ENCODE results near the gene CDH4. TPM values are rescaled to one million over a fixed set of nuclear protein-coding genes. Genes with fewer than 3 reads are reported as not detected.

The CDH4 gene
- total and polyA plus RNA-seq, 9 of the 15 experiments (the other 6 are each of a cell fraction or from before 2014, with no cell fraction given) = 0.04 TPM; not detected in 8

DNA sequence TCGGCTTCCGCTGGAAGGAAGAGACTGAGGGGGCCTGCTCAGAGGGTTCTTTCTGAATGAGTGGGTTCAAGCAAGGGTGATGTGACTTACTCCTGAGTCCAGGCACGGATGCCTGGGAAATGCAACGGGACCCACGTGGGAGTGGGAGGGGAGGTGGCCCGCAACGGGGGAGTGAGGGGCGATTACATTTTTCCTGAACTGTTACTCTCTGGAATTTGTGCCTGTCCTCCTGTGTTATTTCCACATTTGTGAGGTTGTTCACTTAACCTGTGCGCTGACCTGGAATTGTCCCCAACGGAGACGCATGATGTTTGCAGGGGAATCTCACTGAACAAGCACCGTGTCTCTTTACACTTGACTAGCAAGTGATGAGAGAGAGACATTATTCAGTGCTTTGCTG is 209.4 kb downstream of the CDH4 start:
- no peak for ATAC-seq
- no peak for FAIRE-seq
- no peak overlapping the region for H3K27ac ChIP-seq (ENCODE audit: extremely low read depth, low read depth, low read length)
- H3K9me3 ChIP-seq (replicated peaks; ENCODE audit: control insufficient read depth, insufficient read depth, low read depth, low read length) = no peaks in the 10 kb centered on the region
- no peaks in the 10 kb centered on the region for H3K79me2 ChIP-seq (ENCODE audit: control insufficient read depth, insufficient read depth, low read length)
- 1% methylated on average over 12 of the region's 12 CpGs for WGBS (ENCODE audit: insufficient coverage, low coverage, missing lambda C conversion rate)
- in situ Hi-C loops (cut with MboI) (no loop called here), intact Hi-C loops (cut with micrococcal nuclease) (no loop called here)
- H3K4me3 ChIP-seq = no peak overlapping the region
- no peak overlapping the region for H3K4me2 ChIP-seq (ENCODE audit: insufficient read depth, low read length)
- H3K36me3 ChIP-seq (ENCODE audit: control insufficient read depth, insufficient read depth, low read length) = no peaks in the 10 kb centered on the region
- ChIA-PET POLR2A (no interaction called here), CTCF (ENCODE audit: low intra/inter-chr PET ratio) (no interaction called here)
- BruUV-seq (replicated peaks) = no TSS peak
- H3K4me1 ChIP-seq (replicated peaks in 1 of 2; ENCODE audit: control insufficient read depth in 2 of 2, insufficient read depth in 2 of 2, low read length in 2 of 2) = no peaks in the 10 kb centered on the region
- H3K9ac ChIP-seq (ENCODE audit: insufficient read depth in 1 of 2, low read depth in 2 of 2, low read length in 2 of 2) = no peak overlapping the region
- no peaks in the 10 kb centered on the region; a peak in 1 of 5 replicates for H3K27me3 ChIP-seq (ENCODE audit: control insufficient read depth in 2 of 2, insufficient read depth in 2 of 2, low read length in 2 of 2)
- DNase-seq (ENCODE audit: extremely low read depth in 1 of 4, low spot score in 3 of 4) = no peak
- H2AFZ ChIP-seq (ENCODE audit: low read depth, low read length) = no peak overlapping the region
- no peaks in the 10 kb centered on the region for H3K9me1 ChIP-seq (ENCODE audit: control insufficient read depth, insufficient read depth, low read length)
- no peaks in the 10 kb centered on the region for H4K20me1 ChIP-seq (replicated peaks; ENCODE audit: control insufficient read depth, insufficient read depth, low read length)
- TF ChIP-seq EHMT2 (IDR thresholded peaks at IDR 0.05) (no peak), POLR2A (conservative IDR thresholded peaks at IDR 0.05) (no peak), NR1H2 (CRISPR knock-in tag; IDR thresholded peaks at IDR 0.05) (no peak), KDM5B (IDR thresholded peaks at IDR 0.05; ENCODE audit: insufficient replicate concordance, low read depth, low read length) (no peak), KLF16 (IDR thresholded peaks at IDR 0.05) (no peak), KAT8 (IDR thresholded peaks at IDR 0.05; ENCODE audit: low read depth) (no peak), MAFG (tag; conservative IDR thresholded peaks at IDR 0.05) (no peak)
- TF ChIP-seq, protein P1, sequence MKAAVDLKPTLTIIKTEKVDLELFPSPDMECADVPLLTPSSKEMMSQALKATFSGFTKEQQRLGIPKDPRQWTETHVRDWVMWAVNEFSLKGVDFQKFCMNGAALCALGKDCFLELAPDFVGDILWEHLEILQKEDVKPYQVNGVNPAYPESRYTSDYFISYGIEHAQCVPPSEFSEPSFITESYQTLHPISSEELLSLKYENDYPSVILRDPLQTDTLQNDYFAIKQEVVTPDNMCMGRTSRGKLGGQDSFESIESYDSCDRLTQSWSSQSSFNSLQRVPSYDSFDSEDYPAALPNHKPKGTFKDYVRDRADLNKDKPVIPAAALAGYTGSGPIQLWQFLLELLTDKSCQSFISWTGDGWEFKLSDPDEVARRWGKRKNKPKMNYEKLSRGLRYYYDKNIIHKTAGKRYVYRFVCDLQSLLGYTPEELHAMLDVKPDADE (conservative IDR thresholded peaks at IDR 0.05; ENCODE audit: control insufficient read depth, low read depth, low read length) = no peak
- TF ChIP-seq, protein P2, sequence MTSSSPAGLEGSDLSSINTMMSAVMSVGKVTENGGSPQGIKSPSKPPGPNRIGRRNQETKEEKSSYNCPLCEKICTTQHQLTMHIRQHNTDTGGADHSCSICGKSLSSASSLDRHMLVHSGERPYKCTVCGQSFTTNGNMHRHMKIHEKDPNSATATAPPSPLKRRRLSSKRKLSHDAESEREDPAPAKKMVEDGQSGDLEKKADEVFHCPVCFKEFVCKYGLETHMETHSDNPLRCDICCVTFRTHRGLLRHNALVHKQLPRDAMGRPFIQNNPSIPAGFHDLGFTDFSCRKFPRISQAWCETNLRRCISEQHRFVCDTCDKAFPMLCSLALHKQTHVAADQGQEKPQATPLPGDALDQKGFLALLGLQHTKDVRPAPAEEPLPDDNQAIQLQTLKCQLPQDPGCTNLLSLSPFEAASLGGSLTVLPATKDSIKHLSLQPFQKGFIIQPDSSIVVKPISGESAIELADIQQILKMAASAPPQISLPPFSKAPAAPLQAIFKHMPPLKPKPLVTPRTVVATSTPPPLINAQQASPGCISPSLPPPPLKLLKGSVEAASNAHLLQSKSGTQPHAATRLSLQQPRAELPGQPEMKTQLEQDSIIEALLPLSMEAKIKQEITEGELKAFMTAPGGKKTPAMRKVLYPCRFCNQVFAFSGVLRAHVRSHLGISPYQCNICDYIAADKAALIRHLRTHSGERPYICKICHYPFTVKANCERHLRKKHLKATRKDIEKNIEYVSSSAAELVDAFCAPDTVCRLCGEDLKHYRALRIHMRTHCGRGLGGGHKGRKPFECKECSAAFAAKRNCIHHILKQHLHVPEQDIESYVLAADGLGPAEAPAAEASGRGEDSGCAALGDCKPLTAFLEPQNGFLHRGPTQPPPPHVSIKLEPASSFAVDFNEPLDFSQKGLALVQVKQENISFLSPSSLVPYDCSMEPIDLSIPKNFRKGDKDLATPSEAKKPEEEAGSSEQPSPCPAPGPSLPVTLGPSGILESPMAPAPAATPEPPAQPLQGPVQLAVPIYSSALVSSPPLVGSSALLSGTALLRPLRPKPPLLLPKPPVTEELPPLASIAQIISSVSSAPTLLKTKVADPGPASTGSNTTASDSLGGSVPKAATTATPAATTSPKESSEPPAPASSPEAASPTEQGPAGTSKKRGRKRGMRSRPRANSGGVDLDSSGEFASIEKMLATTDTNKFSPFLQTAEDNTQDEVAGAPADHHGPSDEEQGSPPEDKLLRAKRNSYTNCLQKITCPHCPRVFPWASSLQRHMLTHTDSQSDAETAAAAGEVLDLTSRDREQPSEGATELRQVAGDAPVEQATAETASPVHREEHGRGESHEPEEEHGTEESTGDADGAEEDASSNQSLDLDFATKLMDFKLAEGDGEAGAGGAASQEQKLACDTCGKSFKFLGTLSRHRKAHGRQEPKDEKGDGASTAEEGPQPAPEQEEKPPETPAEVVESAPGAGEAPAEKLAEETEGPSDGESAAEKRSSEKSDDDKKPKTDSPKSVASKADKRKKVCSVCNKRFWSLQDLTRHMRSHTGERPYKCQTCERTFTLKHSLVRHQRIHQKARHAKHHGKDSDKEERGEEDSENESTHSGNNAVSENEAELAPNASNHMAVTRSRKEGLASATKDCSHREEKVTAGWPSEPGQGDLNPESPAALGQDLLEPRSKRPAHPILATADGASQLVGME (CRISPR knock-in tag; IDR thresholded peaks at IDR 0.05) = no peak
